K562 (cell line): ENCODE results near the gene MEAF6. TPM values are rescaled to one million over a fixed set of nuclear protein-coding genes. Genes with fewer than 3 reads are reported as not detected.
A peak's percentile ranks its signal among the peaks of the same experiment; 100 is the strongest.

Source experiments
- CBFA2T3 ChIP-seq: fragments of 450-650 bp; IDR thresholded peaks from 2 replicates; pipeline ENCODE4 v1.6.1; 2017
- CCNT2 ChIP-seq: IDR thresholded peaks from 2 replicates; pipeline ENCODE4 v1.6.1; 2011; ENCODE audit warnings: borderline replicate concordance, low read depth, mild to moderate bottlenecking, moderate library complexity, mixed read lengths, low read length; ENCODE audit not compliant: insufficient read length; ENCODE audit errors: extremely low read depth
- CREBBP ChIP-seq: IDR thresholded peaks from one replicate; pipeline ENCODE4 v1.6.1; 2012; ENCODE audit warnings: low read depth, mild to moderate bottlenecking, control low read depth, inconsistent platforms, low read length
- FOSL1 ChIP-seq: fragments of 200-800 bp; sonication (Bioruptor generic); conservative IDR thresholded peaks from 2 replicates; pipeline ENCODE4 v1.6.1; 2016; ENCODE audit warnings: missing genetic modification characterization, missing compliant biosample characterization
- GTF3C2 ChIP-seq: IDR thresholded peaks from 3 replicates; pipeline ENCODE4 v1.6.1; 2011; ENCODE audit warnings: borderline replicate concordance, mild to moderate bottlenecking, moderate library complexity; ENCODE audit not compliant: insufficient read length; ENCODE audit errors: extremely low read depth
- IFI16 ChIP-seq: fragments of 250-450 bp; sonication (Bioruptor Pico); IDR thresholded peaks from 2 replicates; pipeline ENCODE4 v2.1.2; 2022; ENCODE audit warnings: mild to moderate bottlenecking, inconsistent platforms
- L3MBTL2 ChIP-seq: fragments of 450-650 bp; IDR thresholded peaks from 2 replicates; pipeline ENCODE4 v1.6.1; 2016; ENCODE audit warnings: mild to moderate bottlenecking, moderate library complexity
- LARP7 ChIP-seq: fragments of 450-650 bp; IDR thresholded peaks from 2 replicates; pipeline ENCODE4 v1.6.1; 2016
- MAZ ChIP-seq, 2 experiments: fragments of 450-650 bp in 1 of 2; sonication (generic) in 1 of 2; formaldehyde crosslinking; IDR thresholded peaks in 1 of 2; conservative IDR thresholded peaks in 1 of 2; 2 replicates each; pipeline versions ENCODE4 v1.4.0 to v1.5.0; 2020; ENCODE audit warnings: mild to moderate bottlenecking in 1 of 2, missing genetic modification reagents in 1 of 2
- MITF ChIP-seq: IDR thresholded peaks from 2 replicates; pipeline ENCODE4 v1.6.1; 2014; ENCODE audit warnings: antibody characterized with exemption
- MTF1 ChIP-seq: fragments of 250-450 bp; sonication (Bioruptor Pico); IDR thresholded peaks from 2 replicates; pipeline ENCODE4 v1.9.0; 2021; ENCODE audit warnings: moderate library complexity, mild to moderate bottlenecking, inconsistent platforms, borderline replicate concordance
- PATZ1 ChIP-seq: fragments of 250-450 bp; sonication (Bioruptor Pico); IDR thresholded peaks from 2 replicates; pipeline ENCODE4 v1.5.0; 2020; ENCODE audit warnings: mild to moderate bottlenecking, borderline replicate concordance
- STAT5B ChIP-seq: fragments of 250-450 bp; sonication (Bioruptor Pico); IDR thresholded peaks from 2 replicates; pipeline ENCODE4 v1.8.0; 2021; ENCODE audit warnings: mild to moderate bottlenecking, inconsistent platforms
- TCF15 ChIP-seq: fragments of 250-450 bp; sonication (Bioruptor Pico); IDR thresholded peaks from 2 replicates; pipeline ENCODE4 v1.8.0; 2022; ENCODE audit warnings: moderate library complexity, mild to moderate bottlenecking, inconsistent platforms
- ZEB2 ChIP-seq: fragments of 450-650 bp; IDR thresholded peaks from 2 replicates; pipeline ENCODE4 v1.6.1; 2016
- ZFPM2 ChIP-seq: fragments of 250-450 bp; sonication (Bioruptor Pico); IDR thresholded peaks from 2 replicates; pipeline ENCODE4 v1.5.1; 2022; ENCODE audit warnings: mild to moderate bottlenecking
- ZNF184 ChIP-seq: sonication (generic); formaldehyde crosslinking; IDR thresholded peaks from 2 replicates; pipeline ENCODE4 v1.5.0; 2020; ENCODE audit warnings: missing genetic modification reagents
- ZNF277 ChIP-seq: fragments of 250-450 bp; sonication (Bioruptor Pico); IDR thresholded peaks from 2 replicates; pipeline ENCODE4 v1.8.0; 2022; ENCODE audit warnings: inconsistent platforms, mild to moderate bottlenecking, moderate library complexity, borderline replicate concordance
- ZNF589 ChIP-seq: fragments of 200-800 bp; sonication (Bioruptor generic); IDR thresholded peaks from 2 replicates; pipeline ENCODE4 v1.6.1; 2016; ENCODE audit warnings: low read depth, missing genetic modification characterization, missing compliant biosample characterization
- polyA plus RNA-seq, 8 experiments: library from polyadenylated mRNA; depleted of rRNA in 4 of 8; stranded (reverse) in 5 of 8; unstranded in 3 of 8; fragments of >200 nt; fragmentation: Nextera tagmentation in 2 of 8; fragmentation: Illumina TruSeq in 1 of 8; extraction: Ambion mirVana in 2 of 8; extraction: Trizol in 1 of 8; gene quantifications; 2 replicates each; pipeline versions ENCODE4 v1.2.1 to v1.2.3, GENCODE V29; 2011 to 2014; ENCODE audit warnings: inconsistent platforms in 1 of 8, missing spikeins in 1 of 8
- total RNA-seq, 7 experiments: library from RNA; depleted of rRNA in 6 of 7; stranded (reverse); fragments of >200 nt in 6 of 7; fragmentation: Illumina TruSeq in 2 of 7; extraction: Trizol in 2 of 7; gene quantifications; 2 replicates each; pipeline versions ENCODE4 v1.2.1 to v1.2.3, GENCODE V29; 2011 to 2021; ENCODE audit warnings: low replicate concordance in 1 of 7

Gene MEAF6
- total and polyA plus RNA-seq, 9 of the 15 experiments (the other 6 are each of a cell fraction or from before 2014, with no cell fraction given) = 55.0 to 151 (median 92.3) TPM

GRCh38 chr1:37514350-37515184 is at the start of gene MEAF6 (continued):
- TF ChIP-seq GTF3C2 = no peak
- peak; percentile 94 for TF ChIP-seq CCNT2
- TF ChIP-seq IFI16 (CRISPR knock-in tag) = no peak
- peak; percentile 71; the same call in 1 of the 2 replicates for TF ChIP-seq ZNF589 (CRISPR knock-in tag)
- no peak for TF ChIP-seq ZNF184 (CRISPR knock-in tag)
- peak; percentile 68; the same call in 1 of the 2 replicates for TF ChIP-seq ZEB2
- no peak for TF ChIP-seq LARP7
- peak; percentile 28; the same call in 1 of the 2 replicates for TF ChIP-seq MITF
- TF ChIP-seq CREBBP = no peak
- no peak for TF ChIP-seq PATZ1 (CRISPR knock-in tag)
- no peak for TF ChIP-seq ZFPM2 (CRISPR knock-in tag)
- peak; percentile 99 for TF ChIP-seq L3MBTL2
- no peak for TF ChIP-seq FOSL1 (tag)
- TF ChIP-seq STAT5B (CRISPR knock-in tag) = no peak
- TF ChIP-seq MTF1 = no peak
- no peak for TF ChIP-seq TCF15
- TF ChIP-seq MAZ (CRISPR knock-in tag; conservative IDR thresholded peaks at IDR 0.05 in 1 of 2, IDR thresholded peaks at IDR 0.05 in 1 of 2) = peak; percentile 47 to 69; a peak in 2 of 4 replicates
- TF ChIP-seq CBFA2T3 = no peak
- no peak for TF ChIP-seq ZNF277 (CRISPR knock-in tag)
